D341Med (cell line): ENCODE results near the gene EHD4.

Source experiments
- DNase-seq: peaks from one replicate; pipeline ENCODE4 v3.0.0; 2012; ENCODE audit warnings: low spot score

The EHD4 gene

GRCh38 chr15:41957021-41957897 lies 15.1 kb downstream of the EHD4 start:
- no peak for DNase-seq

GRCh38 chr15:41955807-41956525 lies 16.4 kb downstream of the EHD4 start:
- no peak for DNase-seq

GRCh38 chr15:41955100-41955499 lies 17.3 kb downstream of the EHD4 start:
- no peak for DNase-seq

- DNase-seq, result no peak
Observed at GRCh38 chr15:41954036-41954435, 18.3 kb downstream of the EHD4 start.

GRCh38 chr15:41952013-41952563 lies 20.3 kb downstream of the EHD4 start:
- no peak for DNase-seq

- DNase-seq, result no peak
Observed at GRCh38 chr15:41951571-41951970, 20.8 kb downstream of the EHD4 start.

- DNase-seq, result no peak
Observed at GRCh38 chr15:41950489-41950888, 21.9 kb downstream of the EHD4 start.

- DNase-seq, result no peak
Observed at GRCh38 chr15:41950127-41950483, 22.3 kb downstream of the EHD4 start.

GRCh38 chr15:41949401-41950126 lies 22.8 kb downstream of the EHD4 start:
- no peak for DNase-seq

GRCh38 chr15:41948490-41948889 lies 23.9 kb downstream of the EHD4 start:
- DNase-seq, result no peak

GRCh38 chr15:41946970-41947369 lies 25.4 kb downstream of the EHD4 start:
- DNase-seq, result no peak

- DNase-seq, result no peak
Observed at GRCh38 chr15:41945731-41946130, 26.6 kb downstream of the EHD4 start.

- no peak for DNase-seq
Observed at GRCh38 chr15:41945221-41945620, 27.1 kb downstream of the EHD4 start.

- DNase-seq, result no peak
Observed at GRCh38 chr15:41944313-41944940, 27.9 kb downstream of the EHD4 start.

GRCh38 chr15:41943543-41944312 lies 28.6 kb downstream of the EHD4 start:
- DNase-seq, result no peak

- no peak for DNase-seq
Observed at GRCh38 chr15:41942886-41943285, 29.5 kb downstream of the EHD4 start.

GRCh38 chr15:41941644-41942415 lies 30.5 kb downstream of the EHD4 start:
- no peak for DNase-seq

- DNase-seq, result no peak
Observed at GRCh38 chr15:41940441-41940857, 31.9 kb downstream of the EHD4 start.

GRCh38 chr15:41939986-41940385 lies 32.4 kb downstream of the EHD4 start:
- DNase-seq, result no peak

- DNase-seq, result no peak
Observed at GRCh38 chr15:41937568-41937923, 34.8 kb downstream of the EHD4 start.
